Measurements from ENCODE around the gene NPW. TPM values are rescaled to one million over a fixed set of nuclear protein-coding genes. Genes with fewer than 3 reads are reported as not detected.

NPW gene
- total and polyA plus RNA-seq, 3 donors from 2014 or later: 3.9 to 8.2 (median 7.3) TPM

GRCh38 chr16:1998852-1999801 is 20.5 kb upstream of the NPW start:
- TF ChIP-seq CTCF (IDR thresholded peaks at IDR 0.05): no peak
- no peak for TF ChIP-seq POLR2A (IDR thresholded peaks at IDR 0.05)
- no peak for DNase-seq
- Histone ChIP-seq H3K27ac (no peak overlapping the region), H3K4me1 (peaks cover 7% of the 10 kb centered on the region), H3K36me3 (ENCODE audit: low read depth, missing control alignments) (no peaks in the 10 kb centered on the region), H3K4me3 (no peak overlapping the region), H3K9me3 (no peaks in the 10 kb centered on the region), H3K27me3 (no peaks in the 10 kb centered on the region)
- 89% methylated on average over 4 to 36 of the region's 39 CpGs for WGBS, 2 donors
- intact Hi-C loops (cut with DNase I; ENCODE audit: low total_unique reads): no loop called here

GRCh38 chr16:1999866-2000514 is 19.6 kb upstream of the NPW start:
- Histone ChIP-seq H3K27ac (no peak overlapping the region), H3K4me3 (no peak overlapping the region), H3K9me3 (no peaks in the 10 kb centered on the region), H3K36me3 (ENCODE audit: low read depth, missing control alignments) (no peaks in the 10 kb centered on the region), H3K27me3 (no peaks in the 10 kb centered on the region), H3K4me1 (peaks cover 16% of the 10 kb centered on the region)
- no peak for TF ChIP-seq POLR2A (IDR thresholded peaks at IDR 0.05)
- TF ChIP-seq CTCF (IDR thresholded peaks at IDR 0.05): no peak
- DNase-seq: no peak
- intact Hi-C loops (cut with DNase I; ENCODE audit: low total_unique reads): no loop called here
- 84 to 93% methylated on average over 3 to 28 of the region's 28 CpGs for WGBS, 2 donors

- H3K9me3 ChIP-seq: no peaks in the 10 kb centered on the region
- no peak overlapping the region for H3K4me3 ChIP-seq
- intact Hi-C loops (cut with DNase I; ENCODE audit: low total_unique reads): no loop called here
- no peaks in the 10 kb centered on the region for H3K27me3 ChIP-seq
- TF ChIP-seq POLR2A (IDR thresholded peaks at IDR 0.05): no peak
- no peak for TF ChIP-seq CTCF (IDR thresholded peaks at IDR 0.05)
- H3K4me1 ChIP-seq: peaks cover 20% of the 10 kb centered on the region
- no peak for DNase-seq
- no peaks in the 10 kb centered on the region for H3K36me3 ChIP-seq (ENCODE audit: low read depth, missing control alignments)
- no peak overlapping the region for H3K27ac ChIP-seq
- whole genome bisulfite sequencing, 2 donors: 91 to 94% methylated on average over 13 to 19 of the region's 19 CpGs
Measured at GRCh38 chr16:2001035-2001434, 18.6 kb upstream of the NPW start.

- 93 to 95% methylated on average over 19 to 53 of the region's 53 CpGs for WGBS, 2 donors
Measured at GRCh38 chr16:2001456-2002355, 17.9 kb upstream of the NPW start.

More at GRCh38 chr16:2001456-2002355, 17.9 kb upstream of the NPW start:
- no peaks in the 10 kb centered on the region for H3K9me3 ChIP-seq
- TF ChIP-seq CTCF (IDR thresholded peaks at IDR 0.05) (no peak), POLR2A (IDR thresholded peaks at IDR 0.05) (no peak)
- H3K4me1 ChIP-seq: peaks cover 20% of the 10 kb centered on the region
- H3K36me3 ChIP-seq (ENCODE audit: low read depth, missing control alignments): no peaks in the 10 kb centered on the region
- no peaks in the 10 kb centered on the region for H3K27me3 ChIP-seq
- H3K27ac ChIP-seq: no peak overlapping the region
- no peak for DNase-seq
- intact Hi-C loops (cut with DNase I; ENCODE audit: low total_unique reads): no loop called here
- H3K4me3 ChIP-seq: no peak overlapping the region
